CD4-positive, alpha-beta T cell (primary cell): Measurements from ENCODE around the gene NPAS3. TPM values are rescaled to one million over a fixed set of nuclear protein-coding genes. Genes with fewer than 3 reads are reported as not detected.

Experiments used
- ATAC-seq: fragments of 200-7000 bp; cut with Tn5 transposase; one replicate; pipeline ENCODE4 v1.10.0; 2022; ENCODE audit warnings: mild to moderate bottlenecking; ENCODE audit not compliant: poor library complexity
- CTCF ChIA-PET: fragments of 350-600 bp; sonication (Branson Sonifier 250); formaldehyde crosslinking; loops from one replicate; lab custom pipeline; 2021; ENCODE audit warnings: antibody characterized with exemption, inconsistent platforms; lab: Charles Lee
- POLR2A ChIA-PET: fragments of 350-600 bp; sonication (Branson Sonifier 250); formaldehyde crosslinking; loops from one replicate; lab custom pipeline; 2021; ENCODE audit warnings: antibody characterized with exemption, inconsistent platforms; lab: Charles Lee
- DNase-seq, 14 experiments: peaks; one replicate each; pipeline ENCODE4 v3.0.0-alpha.2; 2013 to 2020; ENCODE audit warnings: mixed read lengths in 2 of 14
- H3K27ac ChIP-seq, 2 donors: one replicate each; pipeline versions ENCODE4 v1.5.1 to v1.7.0; 2013; ENCODE audit warnings: low read length in 2 of 2, low read depth in 1 of 2, mild to moderate bottlenecking in 1 of 2
- H3K27me3 ChIP-seq, 2 experiments: 1 replicate in 1 of 2; 2 replicates in 1 of 2; pipeline versions ENCODE4 v1.6.1 to v1.7.0; 2013; ENCODE audit warnings: low read length in 2 of 2, control low read depth in 1 of 2, mild to moderate bottlenecking in 1 of 2, moderate library complexity in 1 of 2; ENCODE audit not compliant: insufficient read depth in 2 of 2, control insufficient read depth in 1 of 2
- H3K36me3 ChIP-seq: one replicate; pipeline ENCODE4 v1.6.1; 2013; ENCODE audit warnings: low read length, control low read depth; ENCODE audit not compliant: insufficient read depth
- H3K4me1 ChIP-seq: one replicate; pipeline ENCODE4 v1.6.1; 2013; ENCODE audit warnings: low read length, control low read depth; ENCODE audit not compliant: insufficient read depth
- H3K4me3 ChIP-seq: one replicate; pipeline ENCODE4 v1.5.1; 2013; ENCODE audit warnings: mild to moderate bottlenecking, low read length, moderate library complexity
- H3K9me3 ChIP-seq, 2 experiments: 1 replicate in 1 of 2; 2 replicates in 1 of 2; pipeline versions ENCODE4 v1.6.1 to v1.7.0; 2013; ENCODE audit warnings: low read length in 2 of 2, mild to moderate bottlenecking in 2 of 2, control low read depth in 1 of 2, moderate library complexity in 1 of 2; ENCODE audit not compliant: control insufficient read depth in 1 of 2, insufficient read depth in 1 of 2
- H3K27ac Mint-ChIP-seq: one replicate; pipeline ENCODE4 v1.8.0; 2020; ENCODE audit warnings: mixed read lengths
- H3K27me3 Mint-ChIP-seq: one replicate; pipeline ENCODE4 v1.8.0; 2021; ENCODE audit warnings: mixed read lengths
- H3K36me3 Mint-ChIP-seq: one replicate; pipeline ENCODE4 v1.8.0; 2021; ENCODE audit warnings: low read depth, mixed read lengths
- H3K4me1 Mint-ChIP-seq: one replicate; pipeline ENCODE4 v1.8.0; 2021; ENCODE audit warnings: low read depth, mixed read lengths
- H3K4me3 Mint-ChIP-seq: one replicate; pipeline ENCODE4 v1.8.0; 2020; ENCODE audit warnings: mild to moderate bottlenecking, mixed read lengths
- H3K9me3 Mint-ChIP-seq: one replicate; pipeline ENCODE4 v1.8.0; 2020; ENCODE audit warnings: mixed read lengths
- intact Hi-C, 2 experiments: fragments of 100-400 bp; cut with DNase I in 1 of 2; cut with micrococcal nuclease in 1 of 2; formaldehyde crosslinking; loops; one replicate each; pipeline versions ENCODE4 v1.15.1 to v1.9.0; 2023 to 2025; cut with DNase I, micrococcal nuclease
- total RNA-seq, 174 experiments: library from RNA in 2 of 174; stranded (reverse) in 2 of 174; gene quantifications; one replicate each; pipeline ENCODE4 v1.2.3 and lab custom pipeline; 2021 to 2026
- TF ChIP-seq, protein P1 (sequence below): fragments of 200-600 bp; IDR thresholded peaks from one replicate; pipeline ENCODE4 v1.8.0; 2022; ENCODE audit warnings: antibody characterized with exemption, mild to moderate bottlenecking

Gene NPAS3
- total RNA-seq, 2 experiments from 2014 or later = not detected

DNA sequence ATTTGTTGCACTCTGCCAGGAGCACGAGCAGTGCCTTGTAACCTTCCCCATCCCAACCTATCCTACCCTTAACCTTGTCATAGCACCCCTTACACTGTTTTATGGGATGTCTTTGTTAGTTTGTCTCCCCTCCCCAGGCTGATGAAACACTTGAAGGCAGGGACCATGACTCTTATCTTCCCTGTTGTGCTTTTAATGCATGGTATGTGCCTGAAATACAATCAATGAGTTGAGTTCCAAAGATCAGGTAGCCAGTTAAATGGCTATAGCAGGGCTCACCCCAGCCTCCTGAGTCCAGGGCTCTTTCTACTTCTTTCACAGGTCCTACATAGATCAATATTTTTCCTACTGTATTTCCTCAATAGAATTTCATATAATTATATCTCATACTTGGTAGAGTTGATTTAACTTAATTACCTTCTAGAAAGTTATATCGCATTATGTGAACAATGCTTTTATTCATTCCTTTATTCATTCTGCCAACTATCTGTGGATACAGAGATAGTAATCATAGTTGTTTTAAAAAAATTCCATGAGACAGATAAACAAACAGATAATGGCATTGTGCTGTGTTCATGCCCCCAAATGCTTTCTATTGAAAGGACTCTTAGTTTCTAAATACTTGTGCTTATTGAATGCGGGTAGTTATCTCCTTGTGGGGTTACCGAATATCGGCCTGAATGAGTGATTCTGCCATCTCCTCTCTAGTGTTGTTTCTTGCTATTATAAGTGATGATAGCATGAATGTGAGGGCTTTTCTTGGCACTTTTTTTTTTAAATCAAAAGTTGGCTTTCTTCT is 347.4 kb downstream of the NPAS3 start:
- Histone ChIP-seq H3K4me3 (no peak overlapping the region), H3K27me3 (no peaks in the 10 kb centered on the region), H3K36me3 (no peaks in the 10 kb centered on the region), H3K27ac (no peak overlapping the region), H3K9me3 (no peaks in the 10 kb centered on the region), H3K4me1 (no peaks in the 10 kb centered on the region)
- Mint-ChIP-seq H3K36me3 (no peaks in the 10 kb centered on the region), H3K4me1 (no peaks in the 10 kb centered on the region), H3K27ac (no peak overlapping the region), H3K4me3 (no peak overlapping the region), H3K27me3 (no peaks in the 10 kb centered on the region), H3K9me3 (no peaks in the 10 kb centered on the region)
- ATAC-seq (no peak), DNase-seq (no peak)
- intact Hi-C loops = no loop called here
- TF ChIP-seq, protein P1, sequence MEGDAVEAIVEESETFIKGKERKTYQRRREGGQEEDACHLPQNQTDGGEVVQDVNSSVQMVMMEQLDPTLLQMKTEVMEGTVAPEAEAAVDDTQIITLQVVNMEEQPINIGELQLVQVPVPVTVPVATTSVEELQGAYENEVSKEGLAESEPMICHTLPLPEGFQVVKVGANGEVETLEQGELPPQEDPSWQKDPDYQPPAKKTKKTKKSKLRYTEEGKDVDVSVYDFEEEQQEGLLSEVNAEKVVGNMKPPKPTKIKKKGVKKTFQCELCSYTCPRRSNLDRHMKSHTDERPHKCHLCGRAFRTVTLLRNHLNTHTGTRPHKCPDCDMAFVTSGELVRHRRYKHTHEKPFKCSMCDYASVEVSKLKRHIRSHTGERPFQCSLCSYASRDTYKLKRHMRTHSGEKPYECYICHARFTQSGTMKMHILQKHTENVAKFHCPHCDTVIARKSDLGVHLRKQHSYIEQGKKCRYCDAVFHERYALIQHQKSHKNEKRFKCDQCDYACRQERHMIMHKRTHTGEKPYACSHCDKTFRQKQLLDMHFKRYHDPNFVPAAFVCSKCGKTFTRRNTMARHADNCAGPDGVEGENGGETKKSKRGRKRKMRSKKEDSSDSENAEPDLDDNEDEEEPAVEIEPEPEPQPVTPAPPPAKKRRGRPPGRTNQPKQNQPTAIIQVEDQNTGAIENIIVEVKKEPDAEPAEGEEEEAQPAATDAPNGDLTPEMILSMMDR = no peak
- ChIA-PET CTCF (no interaction called here), POLR2A (no interaction called here)

DNA sequence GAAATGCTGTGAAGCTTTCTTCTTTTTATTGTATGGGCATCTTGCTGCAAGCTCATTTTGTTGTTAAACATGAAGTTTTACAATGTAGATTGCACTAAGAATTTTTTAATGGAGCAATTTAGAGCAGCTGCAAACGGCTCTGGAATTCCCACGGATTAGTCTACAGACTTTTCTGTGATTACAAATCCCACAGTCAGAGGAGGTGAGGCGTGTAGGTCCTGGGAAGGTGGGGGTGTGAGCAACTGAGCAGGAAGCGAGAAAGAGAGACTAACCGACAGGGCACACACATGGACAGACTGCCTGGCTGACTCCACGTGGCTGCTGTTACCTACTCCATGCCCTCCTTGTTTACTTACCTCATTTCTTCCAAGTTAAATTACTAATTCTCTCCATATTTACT is 348.5 kb downstream of the NPAS3 start:
- intact Hi-C loops = no loop called here
- no peaks in the 10 kb centered on the region for H3K9me3 ChIP-seq
- POLR2A ChIA-PET = no interaction called here

DNA sequence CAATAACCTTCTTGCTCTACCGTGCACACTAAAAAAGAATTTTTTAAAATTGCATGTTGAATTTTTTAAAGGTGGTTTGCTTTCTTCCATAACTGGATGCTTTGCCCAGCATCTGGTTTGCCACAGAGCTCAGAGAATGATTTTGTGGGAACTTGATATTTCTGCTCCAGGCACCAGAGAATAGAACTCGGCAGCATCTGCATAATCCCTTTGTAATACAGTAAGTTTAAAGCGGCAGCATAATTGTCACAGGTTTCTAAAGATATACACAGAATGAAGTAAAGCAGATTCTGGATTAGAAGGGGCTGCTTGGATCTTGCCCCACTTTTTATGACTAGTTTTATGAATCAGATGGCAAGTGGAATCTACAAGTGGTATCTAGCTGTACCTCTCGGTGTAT is 352.0 kb downstream of the NPAS3 start:
- Histone ChIP-seq H3K27ac (no peak overlapping the region), H3K9me3 (no peaks in the 10 kb centered on the region), H3K4me1 (no peaks in the 10 kb centered on the region), H3K4me3 (no peak overlapping the region), H3K27me3 (no peaks in the 10 kb centered on the region), H3K36me3 (no peaks in the 10 kb centered on the region)
- POLR2A ChIA-PET = no interaction called here
- Mint-ChIP-seq H3K4me1 (no peaks in the 10 kb centered on the region), H3K4me3 (no peak overlapping the region), H3K27me3 (no peaks in the 10 kb centered on the region), H3K27ac (no peak overlapping the region), H3K36me3 (no peaks in the 10 kb centered on the region), H3K9me3 (no peaks in the 10 kb centered on the region)
- ATAC-seq (no peak), DNase-seq (no peak)
- TF ChIP-seq, protein P1 = no peak
- intact Hi-C loops = no loop called here
- CTCF ChIA-PET = no interaction called here

More for the DNA sequence above, 348.5 kb downstream of the NPAS3 start:
- Histone ChIP-seq H3K27me3 (no peaks in the 10 kb centered on the region), H3K27ac (no peak overlapping the region), H3K4me3 (no peak overlapping the region), H3K4me1 (no peaks in the 10 kb centered on the region), H3K36me3 (no peaks in the 10 kb centered on the region)
- no peak for DNase-seq
- H3K4me1 Mint-ChIP-seq = no peaks in the 10 kb centered on the region
- no peaks in the 10 kb centered on the region for H3K9me3 Mint-ChIP-seq
- CTCF ChIA-PET = no interaction called here
- no peaks in the 10 kb centered on the region for H3K36me3 Mint-ChIP-seq
- TF ChIP-seq, protein P1 = no peak
- no peak overlapping the region for H3K4me3 Mint-ChIP-seq
- ATAC-seq = no peak
- H3K27me3 Mint-ChIP-seq = no peaks in the 10 kb centered on the region
- no peak overlapping the region for H3K27ac Mint-ChIP-seq
